Measurements from ENCODE around the gene GALNT14. TPM values are rescaled to one million over a fixed set of nuclear protein-coding genes. Genes with fewer than 3 reads are reported as not detected.

Gene GALNT14
- total and polyA plus RNA-seq, 9 of the 15 experiments (the other 6 are each of a cell fraction or from before 2014, with no cell fraction given): 0.11 TPM; not detected in 8

DNA sequence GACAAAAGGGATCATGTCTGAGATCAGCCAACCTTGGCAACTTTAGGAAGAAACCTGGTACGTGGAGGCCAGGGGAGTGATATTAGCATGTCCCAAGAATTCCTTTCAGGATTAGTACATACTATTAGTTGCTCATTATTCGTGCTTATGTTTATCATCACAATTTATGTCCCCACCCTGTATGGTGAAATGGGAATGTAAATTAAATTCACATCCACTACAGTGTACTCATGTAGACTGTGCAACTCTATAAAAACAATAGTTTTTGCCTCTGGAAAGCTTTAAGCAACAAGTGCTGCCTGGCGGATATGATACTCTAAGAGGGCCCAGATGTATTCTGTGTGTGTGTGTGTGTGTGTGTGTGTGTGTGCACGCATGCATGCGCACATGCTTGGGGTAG lies 110.7 kb downstream of the GALNT14 start:
- ChIA-PET CTCF (ENCODE audit: low intra/inter-chr PET ratio) (no interaction called here), POLR2A (no interaction called here)
- no peak overlapping the region for H3K9ac ChIP-seq (ENCODE audit: insufficient read depth in 1 of 2, low read depth in 2 of 2, low read length in 2 of 2)
- H3K27ac ChIP-seq (ENCODE audit: extremely low read depth, low read depth, low read length): no peak overlapping the region
- no peak overlapping the region for H2AFZ ChIP-seq (ENCODE audit: low read depth, low read length)
- no peak for ATAC-seq
- no peaks in the 10 kb centered on the region for H3K4me1 ChIP-seq (replicated peaks in 1 of 2; ENCODE audit: control insufficient read depth in 2 of 2, insufficient read depth in 2 of 2, low read length in 2 of 2)
- peaks cover 0 to 5% of the 10 kb centered on the region in 2 experiments; a peak in 3 of 5 replicates for H3K27me3 ChIP-seq (ENCODE audit: control insufficient read depth in 2 of 2, insufficient read depth in 2 of 2, low read length in 2 of 2)
- H3K4me3 ChIP-seq: no peak overlapping the region
- 0% methylated on average over 5 of the region's 5 CpGs for WGBS (ENCODE audit: insufficient coverage, low coverage, missing lambda C conversion rate)
- H3K36me3 ChIP-seq (ENCODE audit: control insufficient read depth, insufficient read depth, low read length): no peaks in the 10 kb centered on the region
- intact Hi-C loops (cut with micrococcal nuclease) (no loop called here), in situ Hi-C loops (cut with MboI) (no loop called here)
- H4K20me1 ChIP-seq (replicated peaks; ENCODE audit: control insufficient read depth, insufficient read depth, low read length): no peaks in the 10 kb centered on the region
- H3K4me2 ChIP-seq (ENCODE audit: insufficient read depth, low read length): no peak overlapping the region
- FAIRE-seq: no peak
- no peaks in the 10 kb centered on the region for H3K9me1 ChIP-seq (ENCODE audit: control insufficient read depth, insufficient read depth, low read length)
- BruUV-seq (replicated peaks): no TSS peak
- TF ChIP-seq, protein P1, sequence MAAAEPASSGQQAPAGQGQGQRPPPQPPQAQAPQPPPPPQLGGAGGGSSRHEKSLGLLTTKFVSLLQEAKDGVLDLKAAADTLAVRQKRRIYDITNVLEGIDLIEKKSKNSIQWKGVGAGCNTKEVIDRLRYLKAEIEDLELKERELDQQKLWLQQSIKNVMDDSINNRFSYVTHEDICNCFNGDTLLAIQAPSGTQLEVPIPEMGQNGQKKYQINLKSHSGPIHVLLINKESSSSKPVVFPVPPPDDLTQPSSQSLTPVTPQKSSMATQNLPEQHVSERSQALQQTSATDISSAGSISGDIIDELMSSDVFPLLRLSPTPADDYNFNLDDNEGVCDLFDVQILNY (CRISPR knock-in tag; IDR thresholded peaks at IDR 0.05): no peak
- TF ChIP-seq CBX8 (IDR thresholded peaks at IDR 0.05; ENCODE audit: borderline replicate concordance, extremely low read depth, low read depth, low read length, poor library complexity, severe bottlenecking) (no peak), U2AF1 (optimal IDR thresholded peaks at IDR 0.05; ENCODE audit: low read depth, low read length) (no peak), CREBBP (IDR thresholded peaks at IDR 0.05; ENCODE audit: low read depth, low read length) (no peak), GABPB1 (CRISPR knock-in tag; IDR thresholded peaks at IDR 0.05) (no peak), ZNF830 (CRISPR knock-in tag; IDR thresholded peaks at IDR 0.05) (no peak), ZNF217 (CRISPR knock-in tag; IDR thresholded peaks at IDR 0.05) (no peak), ZNF696 (CRISPR knock-in tag; conservative IDR thresholded peaks at IDR 0.05) (no peak), YY1 (IDR thresholded peaks at IDR 0.05; ENCODE audit: borderline replicate concordance in 1 of 3, control insufficient read depth in 1 of 3, extremely low read depth in 1 of 3, insufficient read depth in 3 of 3, insufficient read length in 1 of 3, insufficient replicate concordance in 2 of 3, low read depth in 1 of 3, low read length in 2 of 3) (no peak), FOXJ3 (CRISPR knock-in tag; IDR thresholded peaks at IDR 0.05) (no peak), TAF1 (IDR thresholded peaks at IDR 0.05; ENCODE audit: control insufficient read depth, extremely low read depth, insufficient read depth, low read length, severe bottlenecking) (no peak), NFIX (CRISPR knock-in tag; IDR thresholded peaks at IDR 0.05; ENCODE audit: low read depth) (no peak)
- TF ChIP-seq, protein P2, sequence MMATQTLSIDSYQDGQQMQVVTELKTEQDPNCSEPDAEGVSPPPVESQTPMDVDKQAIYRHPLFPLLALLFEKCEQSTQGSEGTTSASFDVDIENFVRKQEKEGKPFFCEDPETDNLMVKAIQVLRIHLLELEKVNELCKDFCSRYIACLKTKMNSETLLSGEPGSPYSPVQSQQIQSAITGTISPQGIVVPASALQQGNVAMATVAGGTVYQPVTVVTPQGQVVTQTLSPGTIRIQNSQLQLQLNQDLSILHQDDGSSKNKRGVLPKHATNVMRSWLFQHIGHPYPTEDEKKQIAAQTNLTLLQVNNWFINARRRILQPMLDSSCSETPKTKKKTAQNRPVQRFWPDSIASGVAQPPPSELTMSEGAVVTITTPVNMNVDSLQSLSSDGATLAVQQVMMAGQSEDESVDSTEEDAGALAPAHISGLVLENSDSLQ (IDR thresholded peaks at IDR 0.05): no peak
- no peaks in the 10 kb centered on the region for H3K79me2 ChIP-seq (ENCODE audit: control insufficient read depth, insufficient read depth, low read length)
- no peak for DNase-seq (ENCODE audit: extremely low read depth in 1 of 4, low spot score in 3 of 4)
- no peaks in the 10 kb centered on the region for H3K9me3 ChIP-seq (replicated peaks; ENCODE audit: control insufficient read depth, insufficient read depth, low read depth, low read length)
